GM23248 (cell line): ENCODE measurements around the gene NIP7.

ENCODE experiments used
- EZH2 ChIP-seq: fragments of 200-600 bp; sonication (generic); IDR thresholded peaks from 2 replicates; pipeline ENCODE4 v1.6.1; 2018; ENCODE audit warnings: antibody characterized with exemption, mild to moderate bottlenecking; ENCODE audit not compliant: insufficient read depth, poor library complexity, severe bottlenecking
- EZH2phosphoT487 ChIP-seq: fragments of 200-600 bp; sonication (generic); IDR thresholded peaks from 2 replicates; pipeline ENCODE4 v1.6.1; 2018; ENCODE audit warnings: antibody characterized with exemption, moderate library complexity, mild to moderate bottlenecking, low read depth; ENCODE audit not compliant: insufficient read depth

DNA sequence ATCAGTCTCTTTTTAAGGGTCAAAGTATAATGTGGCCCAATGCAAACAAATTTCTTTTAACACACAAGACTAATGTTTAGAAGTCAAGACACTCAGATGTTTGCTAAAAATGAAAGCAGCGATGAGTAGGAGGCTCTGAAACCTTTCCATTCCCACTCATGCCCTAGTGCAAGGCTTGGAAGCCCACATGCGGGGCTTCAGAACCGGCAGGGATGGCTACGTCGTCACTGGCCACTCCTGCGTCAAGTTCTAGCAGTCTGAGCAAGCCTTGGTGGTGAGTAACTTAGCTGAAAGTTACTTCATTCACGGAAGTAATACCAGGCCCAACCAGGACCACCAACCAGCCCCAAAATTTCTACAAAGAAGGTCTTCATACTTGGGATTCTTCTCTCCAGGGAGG lies 26.9 kb downstream of the NIP7 start:
- TF ChIP-seq EZH2, result no peak
- TF ChIP-seq EZH2phosphoT487, result no peak
